Measurements from ENCODE around the gene SLC25A39.
"Not testable (repeated sequence)": the region's sequence is repeated elsewhere in the genome, so short reads cannot be mapped to it uniquely, and the experiment has no call there.

Gene SLC25A39, protein sequence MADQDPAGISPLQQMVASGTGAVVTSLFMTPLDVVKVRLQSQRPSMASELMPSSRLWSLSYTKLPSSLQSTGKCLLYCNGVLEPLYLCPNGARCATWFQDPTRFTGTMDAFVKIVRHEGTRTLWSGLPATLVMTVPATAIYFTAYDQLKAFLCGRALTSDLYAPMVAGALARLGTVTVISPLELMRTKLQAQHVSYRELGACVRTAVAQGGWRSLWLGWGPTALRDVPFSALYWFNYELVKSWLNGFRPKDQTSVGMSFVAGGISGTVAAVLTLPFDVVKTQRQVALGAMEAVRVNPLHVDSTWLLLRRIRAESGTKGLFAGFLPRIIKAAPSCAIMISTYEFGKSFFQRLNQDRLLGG

DNA sequence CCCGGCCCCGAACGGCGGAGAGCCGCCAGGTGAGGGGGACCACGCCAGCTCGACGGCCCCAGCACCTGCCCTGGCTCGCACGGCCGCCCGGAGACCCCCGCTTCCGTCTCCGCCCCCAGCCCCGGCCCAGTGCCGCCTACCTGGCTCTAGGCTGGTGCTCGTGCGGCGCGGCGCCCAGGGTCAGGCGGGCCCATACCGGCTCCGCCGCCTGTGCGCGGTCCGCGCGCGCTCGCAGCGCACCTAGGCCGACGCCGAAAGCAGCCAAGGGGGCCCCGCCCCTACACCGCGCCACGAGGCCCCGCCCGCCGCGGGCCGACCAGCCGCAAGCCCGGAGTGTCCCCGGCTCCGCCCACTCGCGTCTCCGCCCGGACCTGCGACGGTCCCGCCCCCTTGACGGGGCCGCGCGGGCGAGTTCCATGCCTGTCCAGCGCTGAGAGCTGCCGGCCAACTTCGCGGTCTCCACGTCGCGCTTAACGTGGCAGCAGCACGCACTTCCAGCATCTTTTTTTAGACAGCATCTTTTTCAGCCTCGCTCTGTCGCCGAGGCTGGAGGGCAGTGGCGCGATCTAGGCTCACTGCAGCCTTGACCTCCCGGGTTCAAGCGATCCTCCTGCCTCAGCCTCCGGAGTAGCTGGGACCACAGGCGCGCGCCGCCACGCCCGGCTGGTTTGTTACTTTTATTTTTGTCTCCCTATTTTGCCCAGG, at the start of gene SLC25A39:
Gene SLC25A39 (minus strand): TSS at position 253 of the 705 bp plus-strand sequence. CDS start 1,261 bp downstream, outside the sequence.
- Histone ChIP-seq H3K27me3 (no peaks in the 10 kb centered on the region), H3K27ac (peak within 1 kb of the TSS; percentile 78 to 89 (median 86)), H3K4me1 (peaks cover 37 to 60% (median 49%) of the 10 kb centered on the region in 10 experiments), H3K36me3 (peaks cover 28 to 30% (median 29%) of the 10 kb centered on the region in 11 experiments), H4K20me1 (peaks cover 0 to 48% (median 27%) of the 10 kb centered on the region in 11 experiments; a peak in 17 of 22 replicates), H3K9me3 (replicated peaks in 1 of 11) (no peaks in the 10 kb centered on the region), H3K4me2 (peak within 1 kb of the TSS; percentile 96 to 100 (median 99)), H3K9ac (peak within 1 kb of the TSS; percentile 88 to 97 (median 94)), H3K4me3 (peak within 1 kb of the TSS; percentile 86 to 100 (median 99))
- TF ChIP-seq Cebpa-rat (IDR thresholded peaks at IDR 0.05), result no peak

DNA sequence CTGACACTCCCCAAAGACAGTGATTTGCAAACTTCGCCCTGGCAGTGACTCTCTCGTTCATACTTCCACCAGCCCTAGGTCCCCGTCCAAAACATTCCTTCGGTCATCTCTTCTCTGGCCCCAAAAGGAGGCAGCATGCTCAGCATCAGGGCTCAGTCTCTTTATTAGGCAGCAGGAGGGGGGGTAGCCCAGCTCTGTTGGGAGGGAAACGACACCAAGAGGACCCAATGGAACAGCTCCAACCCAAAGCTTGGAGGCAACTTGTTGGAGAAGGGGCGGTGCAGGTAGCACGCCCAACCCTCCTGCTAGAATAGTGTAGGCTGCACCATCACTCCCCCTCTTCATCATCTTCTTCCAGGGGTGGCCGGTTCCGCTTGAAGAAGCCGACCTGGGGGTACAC, 47.4 kb upstream of the SLC25A39 start:
- no peaks in the 10 kb centered on the region for H4K20me1 ChIP-seq
- no peak overlapping the region for H3K4me2 ChIP-seq
- H3K36me3 ChIP-seq, result no peaks in the 10 kb centered on the region
- no peak for TF ChIP-seq Cebpa-rat (IDR thresholded peaks at IDR 0.05)
- H3K9ac ChIP-seq, result no peak overlapping the region
- H3K27ac ChIP-seq, result no peak overlapping the region
- H3K27me3 ChIP-seq, result no peaks in the 10 kb centered on the region
- peaks cover 0 to 18% (median 8%) of the 10 kb centered on the region in 10 experiments; a peak in 16 of 20 replicates for H3K4me1 ChIP-seq
- H3K4me3 ChIP-seq, result no peak overlapping the region
- H3K9me3 ChIP-seq (replicated peaks in 1 of 11), result peaks cover 0 to 5% (median 0%) of the 10 kb centered on the region in 11 experiments; a peak in 1 of 22 replicates

DNA sequence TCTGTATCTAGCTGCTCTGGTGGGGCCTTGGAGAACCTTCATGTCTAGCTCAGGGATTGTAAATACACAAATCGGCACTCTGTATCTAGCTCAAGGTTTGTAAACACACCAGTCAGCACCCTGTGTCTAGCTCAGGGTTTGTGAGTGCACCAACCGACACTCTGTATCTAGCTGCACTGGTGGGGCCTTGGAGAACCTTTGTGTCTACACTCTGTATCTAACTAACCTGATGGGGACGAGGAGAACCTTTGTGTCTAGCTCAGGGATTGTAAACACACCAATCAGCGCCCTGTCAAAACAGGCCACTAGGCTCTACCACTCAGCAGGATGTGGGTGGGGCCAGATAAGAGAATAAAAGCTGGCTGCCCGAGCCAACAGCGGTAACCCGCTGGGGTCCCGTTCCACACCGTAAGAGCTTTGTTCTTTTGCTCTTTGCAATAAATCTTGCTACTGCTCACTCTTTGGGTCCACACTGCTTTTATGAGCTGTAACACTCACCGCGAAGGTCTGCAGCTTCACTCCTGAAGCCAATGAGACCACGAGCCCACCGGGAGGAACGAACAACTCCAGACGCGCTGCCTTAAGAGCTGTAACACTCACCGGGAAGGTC, 44.9 kb upstream of the SLC25A39 start:
- not testable (repeated sequence) for H3K9ac ChIP-seq; H3K4me3 ChIP-seq; H3K36me3 ChIP-seq; H4K20me1 ChIP-seq; H3K4me1 ChIP-seq; H3K4me2 ChIP-seq; H3K9me3 ChIP-seq (replicated peaks in 1 of 11); H3K27me3 ChIP-seq; H3K27ac ChIP-seq

DNA sequence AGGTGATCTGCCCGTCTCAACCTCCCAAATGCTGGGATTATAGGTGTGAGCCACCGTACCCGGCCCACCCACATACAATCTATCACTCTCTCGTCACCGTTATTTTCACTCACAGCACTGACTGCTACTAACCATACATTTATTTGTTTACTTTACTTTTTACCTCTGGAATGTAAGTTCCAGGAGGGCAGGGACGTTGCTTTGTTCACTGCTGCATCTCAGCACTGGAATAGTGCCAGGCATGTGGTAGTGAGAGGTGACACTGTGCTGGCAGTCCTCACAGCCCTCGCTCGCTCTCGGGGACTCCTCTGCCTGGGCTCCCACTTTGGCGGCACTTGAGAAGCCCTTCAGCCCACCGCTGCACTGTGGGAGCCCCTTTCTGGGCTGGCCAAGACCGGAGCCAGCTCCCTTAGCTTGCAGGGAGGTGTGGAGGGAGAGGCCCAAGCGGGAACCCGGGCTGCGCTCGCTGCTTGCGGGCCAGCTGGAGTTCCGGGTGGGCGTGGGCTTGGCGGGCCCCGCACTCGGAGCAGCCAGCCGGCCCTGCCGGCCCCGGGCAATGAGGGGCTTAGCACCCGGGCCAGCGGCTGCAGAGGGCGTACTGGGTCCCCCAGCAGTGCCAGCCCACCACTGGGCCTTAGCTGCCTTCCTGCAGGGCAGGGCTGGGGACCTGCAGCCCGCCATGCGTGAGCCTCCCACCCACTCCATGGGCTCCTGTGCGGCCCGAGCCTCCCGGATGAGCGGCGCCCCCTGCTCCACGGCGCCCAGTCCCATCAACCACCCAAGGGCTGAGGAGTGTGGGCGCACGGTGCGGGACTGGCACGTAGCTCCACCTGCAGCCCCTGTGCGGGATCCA, 44.0 kb upstream of the SLC25A39 start:
- not testable (repeated sequence) for H3K27me3 ChIP-seq; H3K4me2 ChIP-seq; H3K4me3 ChIP-seq; H3K36me3 ChIP-seq; H4K20me1 ChIP-seq; H3K9me3 ChIP-seq (replicated peaks in 1 of 11); H3K4me1 ChIP-seq; H3K27ac ChIP-seq; H3K9ac ChIP-seq

DNA sequence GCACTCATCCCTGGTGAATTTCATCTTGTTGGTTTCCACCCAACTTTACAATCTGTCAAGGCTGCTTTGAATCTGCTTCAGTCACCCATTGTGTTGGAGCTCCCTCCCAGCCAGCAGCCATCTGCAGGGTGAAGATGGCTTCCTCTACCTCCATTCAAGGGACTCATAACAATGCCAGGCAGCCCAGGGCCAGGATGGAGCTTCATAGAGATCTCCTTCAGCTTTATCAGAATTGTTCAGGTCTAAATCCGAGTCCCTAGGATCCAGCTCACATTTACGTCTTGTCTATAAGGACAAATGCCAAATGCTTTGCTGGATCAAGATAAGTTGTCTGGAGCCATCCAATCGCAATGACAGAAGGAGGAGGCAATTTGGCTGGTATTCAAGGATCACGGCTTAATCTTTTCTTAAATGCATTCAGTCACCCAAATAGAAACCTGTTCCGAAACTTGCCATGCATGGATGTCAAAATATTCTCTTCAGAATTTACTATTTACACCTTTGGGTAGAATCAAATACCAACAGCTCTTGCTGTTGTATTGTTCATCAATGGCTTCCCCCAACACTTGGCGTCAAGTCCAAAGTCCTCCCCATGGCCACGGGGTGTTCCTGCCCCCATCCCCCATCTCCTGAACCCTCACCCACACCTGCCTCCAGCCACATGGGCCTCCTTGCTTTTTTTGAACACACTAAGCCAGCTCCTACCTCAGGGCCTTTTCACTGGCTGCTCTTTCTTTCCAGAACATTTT, 42.8 kb upstream of the SLC25A39 start:
- Histone ChIP-seq H3K9me3 (replicated peaks in 1 of 11) (peaks cover 0 to 5% (median 0%) of the 10 kb centered on the region in 11 experiments; a peak in 1 of 22 replicates), H3K4me1 (peaks cover 4 to 9% (median 6%) of the 10 kb centered on the region in 10 experiments; a peak in 18 of 20 replicates), H3K36me3 (no peaks in the 10 kb centered on the region), H3K27me3 (no peaks in the 10 kb centered on the region), H3K4me2 (no peak overlapping the region), H3K4me3 (no peak overlapping the region), H3K9ac (no peak overlapping the region), H3K27ac (no peak overlapping the region), H4K20me1 (peaks cover 0 to 6% (median 0%) of the 10 kb centered on the region in 11 experiments; a peak in 1 of 22 replicates)
- no peak for TF ChIP-seq Cebpa-rat (IDR thresholded peaks at IDR 0.05)

DNA sequence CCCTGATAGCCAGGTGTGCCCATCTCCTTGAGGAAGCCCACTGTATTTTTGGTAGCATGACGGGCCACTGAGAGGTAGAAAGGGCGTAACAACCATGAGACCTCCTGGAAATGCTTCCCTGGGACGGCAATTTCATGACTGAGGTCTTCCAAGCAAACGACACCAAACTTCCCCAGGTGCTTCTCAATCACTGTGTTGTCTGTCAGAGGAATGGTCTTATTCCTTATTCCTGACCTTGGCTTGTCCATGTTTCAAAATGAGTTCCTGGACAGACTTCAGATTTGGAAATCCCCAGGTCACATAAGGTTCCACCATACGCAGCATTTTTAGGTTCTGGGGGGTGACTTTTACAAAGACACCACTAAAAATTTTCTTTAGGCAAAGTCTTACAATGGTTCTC, 40.4 kb upstream of the SLC25A39 start:
- H3K4me2 ChIP-seq; H3K4me3 ChIP-seq; H3K36me3 ChIP-seq; H3K9ac ChIP-seq; H3K27ac ChIP-seq; H3K27me3 ChIP-seq; H3K9me3 ChIP-seq (replicated peaks in 1 of 11): not testable (repeated sequence)
- H3K4me1 ChIP-seq, result peaks cover 19 to 33% (median 29%) of the 10 kb centered on the region in 10 experiments; a peak in 19 of 20 replicates
- peaks cover 0 to 30% (median 16%) of the 10 kb centered on the region in 11 experiments; a peak in 13 of 22 replicates for H4K20me1 ChIP-seq

DNA sequence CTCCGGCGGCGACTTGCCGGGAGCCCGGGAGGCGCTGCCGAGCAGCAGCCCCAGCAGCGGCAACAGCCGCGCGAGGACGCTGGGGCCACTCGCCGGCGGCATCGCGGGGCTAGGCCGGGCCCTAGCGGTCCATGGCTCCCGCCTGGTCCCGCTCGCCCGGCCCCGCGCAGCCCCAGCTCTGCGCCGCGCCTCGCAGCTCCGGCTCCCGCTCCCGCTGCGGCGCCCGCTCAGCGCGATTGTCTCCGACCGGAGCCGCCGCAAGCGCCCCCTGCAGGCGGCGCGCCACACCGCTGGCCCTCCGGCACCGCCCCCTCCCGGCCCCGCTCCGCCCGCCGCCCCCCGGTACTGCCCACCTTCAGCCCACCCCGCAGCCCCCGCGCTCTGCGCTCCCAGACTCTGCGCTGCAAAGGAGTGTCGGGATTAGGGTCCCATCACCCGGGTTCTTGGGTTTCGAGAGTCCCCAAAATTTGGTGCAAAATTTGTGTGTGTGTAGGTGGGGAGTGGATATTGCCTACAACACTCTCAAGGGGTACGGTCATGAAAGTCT, 39.1 kb upstream of the SLC25A39 start, which contains the start of gene FAM171A2:
Gene FAM171A2 (minus strand): TSS at position 241 of the 547 bp plus-strand sequence. CDS start 139 bp downstream, at position 102.
- Histone ChIP-seq H3K27ac (peak within 1 kb of the TSS in 10 of 11 experiments; percentile 52 to 84 (median 78); a peak in 19 of 22 replicates), H4K20me1 (peaks cover 0 to 40% (median 20%) of the 10 kb centered on the region in 11 experiments; a peak in 14 of 22 replicates), H3K4me1 (peaks cover 19 to 44% (median 38%) of the 10 kb centered on the region in 10 experiments; a peak in 19 of 20 replicates), H3K4me2 (peak within 1 kb of the TSS; percentile 88 to 97 (median 92)), H3K27me3 (no peaks in the 10 kb centered on the region), H3K4me3 (peak within 1 kb of the TSS; percentile 79 to 91 (median 83)), H3K36me3 (no peaks in the 10 kb centered on the region), H3K9me3 (replicated peaks in 1 of 11) (no peaks in the 10 kb centered on the region), H3K9ac (peak within 1 kb of the TSS; percentile 82 to 90 (median 88))
- no peak for TF ChIP-seq Cebpa-rat (IDR thresholded peaks at IDR 0.05)

Measured in BLaER1 treated with 17β-estradiol and CSF1 and Interleukin-3, amounts not matched to agents 10 nM and 100 nM (cell line).